Activated CD8-positive, alpha-beta T cell treated with anti-CD3 and anti-CD28 coated beads, Interleukin-2, amount 10 ng/mL, durations not matched to agents 7 days and 5 days (primary cell): ENCODE data around the gene LIG1. TPM values are rescaled to one million over a fixed set of nuclear protein-coding genes. Genes with fewer than 3 reads are reported as not detected.
"Not testable (repeated sequence)": the region's sequence is repeated elsewhere in the genome, so short reads cannot be mapped to it uniquely, and the experiment has no call there.

ENCODE experiments used
- ATAC-seq: fragments of 150-1000 bp; cut with Tn5 transposase; one replicate; pipeline ENCODE4 v1.10.0; 2021; ENCODE audit warnings: moderate library complexity
- CTCF ChIA-PET: fragments of 350-600 bp; sonication (Branson Sonifier 250); formaldehyde crosslinking; loops from one replicate; lab custom pipeline; 2021; ENCODE audit warnings: antibody characterized with exemption; lab: Charles Lee
- POLR2A ChIA-PET: fragments of 350-600 bp; sonication (Branson Sonifier 250); formaldehyde crosslinking; loops from one replicate; lab custom pipeline; 2021; ENCODE audit warnings: antibody characterized with exemption; lab: Charles Lee
- DNase-seq: peaks from one replicate; pipeline ENCODE4 v3.0.0-alpha.2; 2020
- H3K27ac Mint-ChIP-seq: one replicate; pipeline ENCODE4 v1.8.0; 2021; ENCODE audit warnings: mild to moderate bottlenecking, mixed read lengths
- H3K27me3 Mint-ChIP-seq: one replicate; pipeline ENCODE4 v1.8.0; 2021; ENCODE audit warnings: low read depth, mixed read lengths
- H3K36me3 Mint-ChIP-seq: one replicate; pipeline ENCODE4 v1.8.0; 2021; ENCODE audit warnings: low read depth, mixed read lengths
- H3K4me1 Mint-ChIP-seq: one replicate; pipeline ENCODE4 v1.8.0; 2021; ENCODE audit warnings: low read depth, mixed read lengths
- H3K4me3 Mint-ChIP-seq: one replicate; pipeline ENCODE4 v1.8.0; 2021; ENCODE audit warnings: mild to moderate bottlenecking, mixed read lengths
- H3K9me3 Mint-ChIP-seq: one replicate; pipeline ENCODE4 v1.8.0; 2022; ENCODE audit warnings: mixed read lengths; ENCODE audit not compliant: insufficient read depth
- total RNA-seq, 2 experiments: library from RNA; stranded (reverse); gene quantifications; one replicate each; pipeline ENCODE4 v1.2.3, GENCODE V29; 2021

The LIG1 gene
- total RNA-seq, 2 experiments from 2014 or later = 190 to 198 TPM

GRCh38 chr19:48070177-48070769, 99.9 kb downstream of the LIG1 start:
- ATAC-seq, DNase-seq, H3K4me3 Mint-ChIP-seq, H3K27me3 Mint-ChIP-seq, H3K27ac Mint-ChIP-seq, POLR2A ChIA-PET, H3K36me3 Mint-ChIP-seq, CTCF ChIA-PET, H3K4me1 Mint-ChIP-seq, H3K9me3 Mint-ChIP-seq: not testable (repeated sequence)

DNA sequence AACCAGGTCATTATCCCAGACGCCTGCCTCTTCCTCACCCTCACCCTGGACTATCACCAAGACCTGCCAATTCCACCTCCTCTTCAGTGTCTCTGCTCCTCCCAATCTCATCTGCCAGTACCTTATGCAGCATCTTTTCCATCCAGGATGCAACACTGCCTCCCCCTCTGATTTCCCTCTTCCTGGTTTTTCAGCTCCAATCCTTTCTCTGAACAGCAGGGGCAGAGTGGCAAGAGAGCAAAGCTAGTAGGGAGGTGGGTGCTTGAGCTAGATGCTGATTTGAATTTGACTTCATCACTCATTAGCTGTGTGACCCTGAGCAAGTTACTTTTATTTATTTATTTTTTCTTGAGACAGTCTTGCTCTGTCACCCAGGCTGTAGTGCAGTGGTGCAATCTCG, 100.7 kb downstream of the LIG1 start:
- Mint-ChIP-seq H3K27ac (no peak overlapping the region), H3K4me1 (no peaks in the 10 kb centered on the region), H3K36me3 (no peaks in the 10 kb centered on the region), H3K9me3 (no peaks in the 10 kb centered on the region), H3K27me3 (peaks cover 1% of the 10 kb centered on the region), H3K4me3 (no peak overlapping the region)
- ATAC-seq = no peak
- CTCF ChIA-PET = no interaction called here
- no peak for DNase-seq
- POLR2A ChIA-PET = no interaction called here

Other genes with a start within 250 kb of the LIG1 start
- not detected for gene BSPH1, start 178.2 kb downstream of the LIG1 start, total RNA-seq
- gene ELSPBP1, start 175.7 kb downstream of the LIG1 start, total RNA-seq = not detected
- not detected for gene CABP5, start 126.3 kb downstream of the LIG1 start, total RNA-seq
- gene PLA2G4C, start 59.5 kb downstream of the LIG1 start, total RNA-seq = 1 to 10 TPM in 1 of 2 experiments, under 1 TPM in 1; 0.73 to 1.8 TPM
- 10 to 100 TPM in 1 of 2 experiments, 1 to 10 TPM in 1; 9.0 to 10.3 TPM for gene ZSWIM9, start 336 bp upstream of the LIG1 start, total RNA-seq
- 100 to 1,000 TPM; 180 to 185 TPM for gene CARD8, start 85.6 kb upstream of the LIG1 start, total RNA-seq
- under 1 TPM; 0.44 to 0.45 TPM for gene ZNF114, start 99.7 kb upstream of the LIG1 start, total RNA-seq
- 100 to 1,000 TPM; 300 to 320 TPM for gene EMP3, start 155.2 kb upstream of the LIG1 start, total RNA-seq
- gene TMEM143, start 193.6 kb upstream of the LIG1 start, total RNA-seq = 10 to 100 TPM; 17.1 to 19.4 TPM
- gene SYNGR4, start 194.0 kb upstream of the LIG1 start, total RNA-seq = not detected
- gene KDELR1, start 221.2 kb upstream of the LIG1 start, total RNA-seq = 10 to 100 TPM; 70.3 to 71.3 TPM
- under 1 TPM; 0.05 to 0.08 TPM for gene GRIN2D, start 223.3 kb upstream of the LIG1 start, total RNA-seq